Peyer's patch (tissue), 4 donors: ENCODE data around the gene GRK2.

ENCODE experiments used
- CTCF ChIP-seq, 6 experiments: fragments of 450-650 bp in 4 of 6; fragments of 200-600 bp in 2 of 6; sonication (generic) in 1 of 6; IDR thresholded peaks; one replicate each; pipeline ENCODE4 v1.5.1; 2017 to 2019; ENCODE audit warnings: antibody characterized with exemption in 6 of 6, mild to moderate bottlenecking in 3 of 6, moderate library complexity in 1 of 6
- POLR2A ChIP-seq, 2 donors: fragments of 450-650 bp; IDR thresholded peaks; one replicate each; pipeline ENCODE4 v1.5.1; 2017; ENCODE audit warnings: antibody characterized with exemption in 2 of 2, mild to moderate bottlenecking in 2 of 2, moderate library complexity in 2 of 2

GRCh38 chr11:67255864-67256263, 10.4 kb upstream of the GRK2 start:
- TF ChIP-seq CTCF (IDR thresholded peaks at IDR 0.05) (no peak), POLR2A (IDR thresholded peaks at IDR 0.05) (no peak)
